Ovary (tissue), 9 donors: ENCODE data around the gene C5orf15. TPM values are rescaled to one million over a fixed set of nuclear protein-coding genes. Genes with fewer than 3 reads are reported as not detected.

Experiments used
- DNase-seq, 5 donors: peaks; one replicate each; pipeline ENCODE4 v3.0.0-alpha.2; 2019 to 2020
- H3K27ac ChIP-seq, 2 donors: fragments of 200-600 bp; one replicate each; pipeline versions ENCODE4 v1.5.1 to v1.8.0; 2019 to 2022
- H3K27me3 ChIP-seq: fragments of 200-600 bp; one replicate; pipeline ENCODE4 v1.8.0; 2022
- H3K36me3 ChIP-seq: fragments of 200-600 bp; sonication (generic); one replicate; pipeline ENCODE4 v1.5.1; 2019
- H3K4me1 ChIP-seq: one replicate; pipeline ENCODE4 v1.8.1; 2013; ENCODE audit warnings: mild to moderate bottlenecking, moderate library complexity; ENCODE audit not compliant: insufficient read depth
- H3K4me3 ChIP-seq: fragments of 200-600 bp; sonication (generic); one replicate; pipeline ENCODE4 v1.5.1; 2017
- H3K9me3 ChIP-seq, 2 donors: fragments of 200-600 bp in 1 of 2; sonication (generic) in 1 of 2; one replicate each; pipeline versions ENCODE4 v1.5.1 to v1.8.1; 2013 to 2019; ENCODE audit warnings: mild to moderate bottlenecking in 1 of 2, moderate library complexity in 1 of 2
- EP300 ChIP-seq: sonication (generic); formaldehyde crosslinking; IDR thresholded peaks from one replicate; pipeline ENCODE4 v1.6.1; 2017; ENCODE audit warnings: antibody characterized with exemption
- POLR2A ChIP-seq: fragments of 450-650 bp; IDR thresholded peaks from one replicate; pipeline ENCODE4 v1.6.1; 2017; ENCODE audit warnings: antibody characterized with exemption, mild to moderate bottlenecking, moderate library complexity
- WGBS, 3 donors: extraction: QIAGEN DNeasy Blood & Tissue Kit in 1 of 3; methylation state at CpG; one replicate each; pipeline versions ENCODE4 v1.1.5 to v1.1.7; 2013 to 2017; 5-methylcytosine and 5-hydroxymethylcytosine counted together
- intact Hi-C, 4 donors: fragments of 100-400 bp; cut with DNase I; formaldehyde crosslinking; loops; one replicate each; pipeline versions ENCODE4 v1.11.0 to v1.15.1; 2022 to 2023
- polyA plus RNA-seq, 2 donors: library from polyadenylated mRNA; stranded (reverse); fragments of 200-250 nt in 1 of 2; fragments of 350-450 nt in 1 of 2; fragmentation: Illumina TruSeq in 1 of 2; extraction: RNeasy Lipid Tissue Mini Kit (QIAGEN cat#74804) in 1 of 2; gene quantifications; one replicate each; pipeline ENCODE4 v1.2.3, GENCODE V29; 2013 to 2014
- total RNA-seq, 7 donors: library from RNA; depleted of rRNA in 2 of 7; stranded (reverse); fragments of >200 nt in 2 of 7; fragmentation: NEBNext Ultra II Directional in 3 of 7; extraction: Animal tissue kit (Norgen Biotek cat#: 25700) in 3 of 7; gene quantifications; one replicate each; pipeline versions ENCODE4 v1.1.0 to v1.2.4, GENCODE V29; 2016 to 2023
- TF ChIP-seq, protein P1 (sequence below), 3 donors: fragments of 450-650 bp in 2 of 3; fragments of 200-600 bp in 1 of 3; IDR thresholded peaks; one replicate each; pipeline versions ENCODE4 v1.5.1 to v1.8.0; 2016 to 2022; ENCODE audit warnings: antibody characterized with exemption in 3 of 3, mild to moderate bottlenecking in 1 of 3
- donor health status: DM: no; HTN: no; CAD: no; lungs with moderate emphysema.
- donor health status: DM: no; HTN: no; CAD: no.
- donor health status: Bipolar disorder and iron deficiency.
- donor health status: DM: yes; HTN: yes; CAD: no.
- donor health status: DM: no; HTN: no; CAD: no.
- donor health status: DM: yes; HTN: yes; CAD: no.

C5orf15 gene
- total and polyA plus RNA-seq, 9 donors, result 26.9 to 102 (median 34.5) TPM

GRCh38 chr5:133921979-133922378 lies 46.4 kb downstream of the C5orf15 start:
- Histone ChIP-seq H3K27me3 (no peaks in the 10 kb centered on the region), H3K36me3 (no peaks in the 10 kb centered on the region), H3K9me3 (no peaks in the 10 kb centered on the region), H3K27ac (no peak overlapping the region), H3K4me1 (peaks cover 4% of the 10 kb centered on the region), H3K4me3 (no peak overlapping the region)
- TF ChIP-seq, protein P1, sequence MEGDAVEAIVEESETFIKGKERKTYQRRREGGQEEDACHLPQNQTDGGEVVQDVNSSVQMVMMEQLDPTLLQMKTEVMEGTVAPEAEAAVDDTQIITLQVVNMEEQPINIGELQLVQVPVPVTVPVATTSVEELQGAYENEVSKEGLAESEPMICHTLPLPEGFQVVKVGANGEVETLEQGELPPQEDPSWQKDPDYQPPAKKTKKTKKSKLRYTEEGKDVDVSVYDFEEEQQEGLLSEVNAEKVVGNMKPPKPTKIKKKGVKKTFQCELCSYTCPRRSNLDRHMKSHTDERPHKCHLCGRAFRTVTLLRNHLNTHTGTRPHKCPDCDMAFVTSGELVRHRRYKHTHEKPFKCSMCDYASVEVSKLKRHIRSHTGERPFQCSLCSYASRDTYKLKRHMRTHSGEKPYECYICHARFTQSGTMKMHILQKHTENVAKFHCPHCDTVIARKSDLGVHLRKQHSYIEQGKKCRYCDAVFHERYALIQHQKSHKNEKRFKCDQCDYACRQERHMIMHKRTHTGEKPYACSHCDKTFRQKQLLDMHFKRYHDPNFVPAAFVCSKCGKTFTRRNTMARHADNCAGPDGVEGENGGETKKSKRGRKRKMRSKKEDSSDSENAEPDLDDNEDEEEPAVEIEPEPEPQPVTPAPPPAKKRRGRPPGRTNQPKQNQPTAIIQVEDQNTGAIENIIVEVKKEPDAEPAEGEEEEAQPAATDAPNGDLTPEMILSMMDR (IDR thresholded peaks at IDR 0.05), result no peak
- no peak for TF ChIP-seq POLR2A
- no peak for TF ChIP-seq EP300
- no peak for DNase-seq
- intact Hi-C loops, result no loop called here
- 44 to 50% (median 47%) methylated on average over 5 of the region's 5 CpGs for WGBS, 3 donors

- intact Hi-C loops, result no loop called here
- DNase-seq, result no peak
- no peak for TF ChIP-seq EP300
- no peak for TF ChIP-seq POLR2A
- TF ChIP-seq, protein P1 (IDR thresholded peaks at IDR 0.05), result no peak
- no peaks in the 10 kb centered on the region for H3K36me3 ChIP-seq
- no peaks in the 10 kb centered on the region for H3K9me3 ChIP-seq
- peaks cover 4% of the 10 kb centered on the region for H3K4me1 ChIP-seq
- WGBS, 3 donors, result 79 to 87% (median 83%) methylated on average over 7 of the region's 7 CpGs
- H3K27ac ChIP-seq, result no peak overlapping the region
- no peaks in the 10 kb centered on the region for H3K27me3 ChIP-seq
- no peak overlapping the region for H3K4me3 ChIP-seq
Observed at GRCh38 chr5:133921069-133921468, 47.4 kb downstream of the C5orf15 start.

- Histone ChIP-seq H3K27me3 (no peaks in the 10 kb centered on the region), H3K4me1 (peaks cover 2% of the 10 kb centered on the region), H3K36me3 (no peaks in the 10 kb centered on the region), H3K4me3 (no peak overlapping the region), H3K27ac (no peak overlapping the region), H3K9me3 (no peaks in the 10 kb centered on the region)
- 89 to 92% (median 90%) methylated on average over 14 to 16 of the region's 16 CpGs for WGBS, 3 donors
- no peak for TF ChIP-seq POLR2A
- intact Hi-C loops, result no loop called here
- no peak for DNase-seq
Observed at GRCh38 chr5:133919148-133920136, 49.0 kb downstream of the C5orf15 start.

GRCh38 chr5:133918731-133919130 lies 49.7 kb downstream of the C5orf15 start:
- DNase-seq, result no peak
- H3K9me3 ChIP-seq, result no peaks in the 10 kb centered on the region
- H3K27ac ChIP-seq, result no peak overlapping the region
- intact Hi-C loops, result no loop called here
- TF ChIP-seq, protein P1 (IDR thresholded peaks at IDR 0.05), result no peak
- TF ChIP-seq EP300, result no peak
- no peak for TF ChIP-seq POLR2A
- no peak overlapping the region for H3K4me3 ChIP-seq
- no peaks in the 10 kb centered on the region for H3K27me3 ChIP-seq
- no peaks in the 10 kb centered on the region for H3K4me1 ChIP-seq
- WGBS, 3 donors, result 84 to 91% (median 90%) methylated on average over 10 of the region's 10 CpGs
- H3K36me3 ChIP-seq, result no peaks in the 10 kb centered on the region

DNA sequence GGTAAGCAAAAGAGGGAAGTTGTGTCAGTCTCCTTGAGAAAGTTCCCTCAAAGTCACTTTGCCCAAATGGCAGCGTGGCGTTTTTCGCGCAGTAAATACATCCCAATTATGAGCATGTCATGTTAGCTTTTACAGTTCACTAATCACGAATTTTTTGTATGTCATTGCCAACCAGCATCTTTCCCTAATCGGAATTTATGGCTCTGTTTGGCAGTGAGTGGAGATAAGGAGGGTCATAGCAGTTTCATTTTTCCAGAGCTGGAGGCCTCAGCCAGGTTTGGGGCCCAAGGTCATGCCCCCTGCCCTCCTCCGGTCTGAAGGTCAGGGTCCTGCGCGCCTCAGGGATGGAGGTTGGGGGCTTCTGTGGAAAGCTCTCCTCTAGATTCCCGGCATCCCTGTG lies 50.1 kb downstream of the C5orf15 start:
- WGBS, 3 donors, result 73 to 78% (median 74%) methylated on average over 10 of the region's 10 CpGs
- no peaks in the 10 kb centered on the region for H3K4me1 ChIP-seq
- no peak overlapping the region for H3K4me3 ChIP-seq
- no peaks in the 10 kb centered on the region for H3K36me3 ChIP-seq
- no peaks in the 10 kb centered on the region for H3K9me3 ChIP-seq
- TF ChIP-seq EP300, result no peak
- TF ChIP-seq, protein P1 (IDR thresholded peaks at IDR 0.05), result no peak
- no peak for TF ChIP-seq POLR2A
- no peak overlapping the region for H3K27ac ChIP-seq
- intact Hi-C loops, result no loop called here
- no peaks in the 10 kb centered on the region for H3K27me3 ChIP-seq
- DNase-seq, result no peak
